Skeletal muscle tissue (tissue), 5 donors: ENCODE data around the gene CDK5R1. TPM values are rescaled to one million over a fixed set of nuclear protein-coding genes. Genes with fewer than 3 reads are reported as not detected.

Source experiments
- H3K27ac ChIP-seq: one replicate; pipeline ENCODE4 v1.7.0; 2013; ENCODE audit warnings: mild to moderate bottlenecking, low read depth, low read length, inconsistent platforms
- H3K27me3 ChIP-seq, 3 donors: one replicate each; pipeline ENCODE4 v1.7.0; 2013; ENCODE audit warnings: low read length in 3 of 3; ENCODE audit not compliant: control insufficient read depth in 3 of 3, insufficient read depth in 3 of 3
- H3K36me3 ChIP-seq, 3 donors: one replicate each; pipeline ENCODE4 v1.7.0; 2013; ENCODE audit warnings: low read length in 3 of 3; ENCODE audit not compliant: control insufficient read depth in 3 of 3, insufficient read depth in 3 of 3
- H3K4me1 ChIP-seq, 3 donors: one replicate each; pipeline ENCODE4 v1.7.0; 2013; ENCODE audit warnings: low read length in 3 of 3, mild to moderate bottlenecking in 3 of 3; ENCODE audit not compliant: control insufficient read depth in 3 of 3, insufficient read depth in 3 of 3
- H3K4me3 ChIP-seq, 3 donors: one replicate each; pipeline ENCODE4 v1.7.0; 2013; ENCODE audit warnings: low read length in 3 of 3
- H3K9ac ChIP-seq, 3 donors: one replicate each; pipeline ENCODE4 v1.7.0; 2013; ENCODE audit warnings: low read length in 3 of 3, mild to moderate bottlenecking in 3 of 3, moderate library complexity in 2 of 3, low read depth in 1 of 3
- H3K9me3 ChIP-seq, 3 donors: one replicate each; pipeline ENCODE4 v1.7.0; 2013; ENCODE audit warnings: low read length in 3 of 3; ENCODE audit not compliant: control insufficient read depth in 3 of 3
- small RNA-seq: library from RNA; depleted of rRNA; stranded (forward); fragments of <200 nt; gene quantifications from one replicate; pipeline ENCODE3, GENCODE V24; 2014
- total RNA-seq: library from RNA; depleted of rRNA; stranded (reverse); fragments of >200 nt; gene quantifications from one replicate; pipeline ENCODE4 v1.2.3, GENCODE V29; 2014
- donor health status: Osteomylitis.

CDK5R1 gene
- total RNA-seq, 1 donor from 2014 or later = 6.3 TPM

GRCh38 chr17:32529604-32530003 is 42.8 kb downstream of the CDK5R1 start:
- Histone ChIP-seq H3K4me3 (no peak overlapping the region), H3K9me3 (no peaks in the 10 kb centered on the region), H3K27ac (no peak overlapping the region), H3K4me1 (peaks cover 7 to 12% (median 10%) of the 10 kb centered on the region in 3 donors), H3K27me3 (no peaks in the 10 kb centered on the region), H3K36me3 (no peaks in the 10 kb centered on the region), H3K9ac (no peak overlapping the region)

- no peaks in the 10 kb centered on the region for H3K36me3 ChIP-seq
Measured at GRCh38 chr17:32533296-32533695, 46.5 kb downstream of the CDK5R1 start.

DNA sequence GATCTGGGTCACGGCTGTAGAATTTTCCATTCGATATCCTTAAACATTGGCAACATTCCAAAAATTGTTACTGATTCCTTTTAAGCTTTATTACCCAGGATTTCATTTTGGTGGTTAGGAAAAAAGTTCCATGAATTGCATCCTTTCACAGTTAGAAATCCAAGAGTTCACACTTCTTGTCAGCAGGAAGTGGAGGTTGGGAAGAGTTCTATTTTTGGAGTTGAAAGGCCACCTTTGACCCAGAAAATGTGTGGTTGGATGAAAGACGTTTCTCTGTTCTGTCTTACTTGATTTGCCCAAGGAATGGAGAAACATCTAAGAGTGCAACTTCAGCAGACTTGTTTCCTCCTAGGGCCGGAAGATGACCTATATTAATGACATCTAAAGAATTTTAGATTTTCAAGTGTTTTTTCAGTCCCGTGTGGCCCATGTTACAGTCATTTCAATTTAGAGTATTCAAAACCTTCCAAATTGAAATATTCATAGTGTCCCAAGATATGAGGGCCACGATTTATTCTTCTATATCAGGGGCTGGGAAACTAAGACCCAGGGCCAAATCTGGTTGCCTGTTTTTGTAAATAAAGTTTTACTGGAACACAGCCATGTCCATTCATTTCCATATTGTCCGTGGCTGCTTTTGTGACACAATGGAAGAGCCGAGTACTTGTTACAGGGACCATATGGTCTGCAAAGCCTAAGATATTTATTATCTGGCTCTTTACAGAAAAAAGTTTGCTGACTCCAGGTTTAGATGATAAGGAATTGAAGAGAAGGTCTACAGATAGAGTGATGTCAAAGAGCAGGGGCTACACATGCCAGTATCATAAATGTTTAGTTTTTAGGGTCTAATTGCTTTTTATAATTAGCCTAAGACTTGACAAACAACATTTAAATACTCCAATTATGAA is 50.2 kb downstream of the CDK5R1 start:
- Histone ChIP-seq H3K9me3 (no peaks in the 10 kb centered on the region), H3K4me3 (no peak overlapping the region), H3K36me3 (no peaks in the 10 kb centered on the region), H3K27me3 (no peaks in the 10 kb centered on the region), H3K27ac (no peak overlapping the region), H3K4me1 (peaks cover 0 to 6% (median 0%) of the 10 kb centered on the region in 3 donors), H3K9ac (no peak overlapping the region)

More at GRCh38 chr17:32533296-32533695, 46.5 kb downstream of the CDK5R1 start:
- Histone ChIP-seq H3K4me3 (no peak overlapping the region), H3K9me3 (no peaks in the 10 kb centered on the region), H3K9ac (no peak overlapping the region), H3K4me1 (peaks cover 0 to 6% (median 0%) of the 10 kb centered on the region in 3 donors), H3K27me3 (no peaks in the 10 kb centered on the region), H3K27ac (no peak overlapping the region)

Small RNAs within 50 kb of the gene (small RNA-seq; reads per million reads assigned to genes)
- not detected for gene RF00019

Other genes starting within 250 kb of the CDK5R1 start
- 1.0 TPM for gene RHBDL3, start 221.2 kb upstream of the CDK5R1 start, total RNA-seq
- gene C17orf75, start 144.8 kb upstream of the CDK5R1 start, total RNA-seq = 20.4 TPM
- gene ZNF207, start 136.8 kb upstream of the CDK5R1 start, total RNA-seq = 78.3 TPM
- gene PSMD11, start 42.5 kb upstream of the CDK5R1 start, total RNA-seq = 73.1 TPM